Mammary microvascular endothelial cell (primary cell): ENCODE measurements around the gene BEND7. TPM values are rescaled to one million over a fixed set of nuclear protein-coding genes. Genes with fewer than 3 reads are reported as not detected.

ENCODE experiments used
- total RNA-seq: library from RNA; depleted of rRNA; stranded (reverse); fragments of >200 nt; gene quantifications from 2 replicates; pipeline ENCODE4 v1.2.3, GENCODE V29; 2015

Gene BEND7
- 8.8 and 9.6 TPM in 2 replicates for total RNA-seq

GRCh38 chr10:13528875-13529713, at the start of gene BEND7:
BEND7 (minus strand) TSS chr10:13529014; CDS start chr10:13528533, 481 bp downstream.

Other genes with a start within 250 kb of the BEND7 start
- 11.5 and 13.7 TPM in 2 replicates for gene PHYH, start 228.9 kb downstream of the BEND7 start, total RNA-seq
- 32.6 and 43.7 TPM in 2 replicates for gene SEPHS1, start 180.7 kb downstream of the BEND7 start, total RNA-seq
- 21.9 and 25.8 TPM in 2 replicates for gene PRPF18, start 58.0 kb upstream of the BEND7 start, total RNA-seq